ENCODE measurements around the gene TREH.
"Not testable (repeated sequence)": the region's sequence is repeated elsewhere in the genome, so short reads cannot be mapped to it uniquely, and the experiment has no call there.

TREH gene

DNA sequence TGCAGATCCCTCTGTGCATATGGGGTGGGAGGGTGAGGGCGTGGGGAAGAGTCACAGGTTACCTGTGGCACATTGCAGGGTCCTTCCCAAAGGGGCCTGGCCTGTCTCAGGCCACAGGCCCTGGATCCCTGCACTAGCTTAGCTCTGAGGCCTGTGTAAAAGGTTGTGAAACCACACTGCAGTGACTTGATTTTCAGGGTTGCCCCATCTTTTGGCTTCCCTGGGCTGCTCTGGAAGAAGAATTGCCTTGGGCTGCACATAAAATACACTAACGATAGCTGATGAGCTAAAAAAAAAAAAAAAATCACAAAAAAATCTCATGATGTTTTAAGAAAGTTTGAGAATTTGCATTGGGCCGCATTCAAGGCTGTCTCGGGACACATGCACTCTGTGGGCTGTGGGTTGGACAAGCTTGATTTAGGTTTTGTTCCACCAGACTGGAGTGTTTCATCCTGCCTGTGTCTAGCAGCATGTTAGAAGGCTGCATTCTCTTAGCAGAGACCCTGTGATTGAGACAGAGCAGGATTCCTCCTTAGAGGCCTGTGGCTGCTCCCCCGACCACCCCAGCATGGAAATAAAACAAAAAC is 35.9 kb upstream of the TREH start:
- no peaks in the 10 kb centered on the region for H3K27me3 ChIP-seq (ENCODE audit: control insufficient read depth, insufficient read depth, low read length)
- H3K36me3 ChIP-seq (ENCODE audit: control insufficient read depth, insufficient read depth, low read length): peaks cover 4% of the 10 kb centered on the region; the same call in 1 of the 2 replicates
- peak overlapping the region; percentile 2; the same call in 1 of the 2 replicates for H3K4me3 ChIP-seq (ENCODE audit: low read depth, low read length)
- peaks cover 20% of the 10 kb centered on the region for H3K4me1 ChIP-seq (ENCODE audit: control insufficient read depth, insufficient read depth, low read length)
- H3K9ac ChIP-seq (ENCODE audit: low read length): peak overlapping the region; percentile 92
- no peaks in the 10 kb centered on the region for H3K9me3 ChIP-seq (ENCODE audit: control insufficient read depth, insufficient read depth, low read depth, low read length)
- peak overlapping the region; percentile 96 for H3K27ac ChIP-seq (ENCODE audit: low read depth, low read length)

DNA sequence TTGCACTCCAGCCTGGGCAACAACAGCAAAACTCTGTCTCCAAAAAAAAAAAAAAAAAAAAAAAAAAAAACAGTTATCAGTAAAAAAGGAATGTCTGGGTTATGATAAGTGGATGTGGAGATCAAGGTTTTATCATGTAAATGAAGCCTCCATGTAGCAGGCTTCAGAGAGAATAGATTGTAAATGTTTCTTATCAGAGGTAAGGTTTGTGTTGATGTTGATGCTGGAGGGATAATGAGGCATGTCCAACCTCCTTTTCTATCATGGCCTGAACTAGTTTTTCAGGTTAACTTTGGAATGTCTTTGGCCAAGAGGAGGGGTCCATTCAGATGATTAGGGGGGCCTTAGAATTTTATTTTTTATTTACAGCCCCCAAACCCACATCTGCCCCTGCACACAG is 35.4 kb upstream of the TREH start:
- no peaks in the 10 kb centered on the region for H3K9me3 ChIP-seq (ENCODE audit: control insufficient read depth, insufficient read depth, low read depth, low read length)
- H3K36me3 ChIP-seq (ENCODE audit: control insufficient read depth, insufficient read depth, low read length): peaks cover 4% of the 10 kb centered on the region; the same call in 1 of the 2 replicates
- peak overlapping the region; percentile 96 for H3K27ac ChIP-seq (ENCODE audit: low read depth, low read length)
- H3K4me3 ChIP-seq (ENCODE audit: low read depth, low read length): no peak overlapping the region
- H3K9ac ChIP-seq (ENCODE audit: low read length): peak overlapping the region; percentile 92
- H3K27me3 ChIP-seq (ENCODE audit: control insufficient read depth, insufficient read depth, low read length): no peaks in the 10 kb centered on the region
- peaks cover 20% of the 10 kb centered on the region for H3K4me1 ChIP-seq (ENCODE audit: control insufficient read depth, insufficient read depth, low read length)

DNA sequence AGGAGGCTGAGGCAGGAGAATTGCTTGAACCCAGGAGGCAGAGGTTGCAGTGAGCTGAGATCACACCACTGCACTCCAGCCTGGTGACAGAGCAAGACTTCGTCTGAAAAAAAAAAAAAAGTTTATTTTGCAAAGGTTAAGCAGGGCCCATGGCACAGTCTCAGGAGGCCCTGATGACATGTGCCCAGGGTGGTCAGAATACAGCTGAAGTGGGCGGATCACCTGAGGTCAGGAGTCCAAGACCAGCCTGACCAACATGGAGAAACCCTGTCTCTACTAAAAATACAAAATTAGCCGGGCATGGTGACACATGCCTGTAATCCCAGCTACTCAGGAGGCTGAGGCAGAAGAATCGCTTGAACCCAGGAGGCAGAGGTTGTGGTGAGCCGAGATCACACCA is 35.0 kb upstream of the TREH start:
- H3K9me3 ChIP-seq (ENCODE audit: control insufficient read depth, insufficient read depth, low read depth, low read length); H3K27me3 ChIP-seq (ENCODE audit: control insufficient read depth, insufficient read depth, low read length); H3K4me3 ChIP-seq (ENCODE audit: low read depth, low read length); H3K36me3 ChIP-seq (ENCODE audit: control insufficient read depth, insufficient read depth, low read length): not testable (repeated sequence)
- Histone ChIP-seq H3K9ac (ENCODE audit: low read length) (peak overlapping the region; percentile 42), H3K27ac (ENCODE audit: low read depth, low read length) (peak overlapping the region; percentile 96), H3K4me1 (ENCODE audit: control insufficient read depth, insufficient read depth, low read length) (peaks cover 20% of the 10 kb centered on the region)

DNA sequence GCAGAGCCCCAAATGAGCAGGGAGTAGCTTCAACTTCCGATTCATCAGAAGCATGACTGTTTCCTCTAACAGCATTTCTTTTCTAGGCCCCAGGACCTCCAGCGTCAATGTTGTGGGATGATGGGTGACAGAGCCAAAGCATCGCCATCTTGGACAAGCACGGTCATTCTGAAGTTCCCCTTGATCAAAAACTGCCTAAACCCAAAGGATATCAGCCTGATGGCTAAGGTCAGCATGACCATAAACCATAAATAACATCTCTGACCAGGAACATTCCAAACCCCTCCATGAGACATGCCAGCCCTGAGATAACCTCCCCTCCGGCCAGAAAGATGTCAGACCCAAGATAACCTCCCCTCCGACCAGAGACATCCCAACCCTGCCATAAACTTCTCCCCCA is 28.8 kb upstream of the TREH start:
- Histone ChIP-seq H3K4me3 (ENCODE audit: low read depth, low read length) (no peak overlapping the region), H3K4me1 (ENCODE audit: control insufficient read depth, insufficient read depth, low read length) (peaks cover 11% of the 10 kb centered on the region), H3K27ac (ENCODE audit: low read depth, low read length) (no peak overlapping the region), H3K27me3 (ENCODE audit: control insufficient read depth, insufficient read depth, low read length) (no peaks in the 10 kb centered on the region), H3K36me3 (ENCODE audit: control insufficient read depth, insufficient read depth, low read length) (peaks cover 2% of the 10 kb centered on the region; the same call in 1 of the 2 replicates), H3K9me3 (ENCODE audit: control insufficient read depth, insufficient read depth, low read depth, low read length) (0 out of 2 replicates have a peak, but pooled peaks cover 2% of the 10 kb centered on the region), H3K9ac (ENCODE audit: low read length) (no peak overlapping the region)

DNA sequence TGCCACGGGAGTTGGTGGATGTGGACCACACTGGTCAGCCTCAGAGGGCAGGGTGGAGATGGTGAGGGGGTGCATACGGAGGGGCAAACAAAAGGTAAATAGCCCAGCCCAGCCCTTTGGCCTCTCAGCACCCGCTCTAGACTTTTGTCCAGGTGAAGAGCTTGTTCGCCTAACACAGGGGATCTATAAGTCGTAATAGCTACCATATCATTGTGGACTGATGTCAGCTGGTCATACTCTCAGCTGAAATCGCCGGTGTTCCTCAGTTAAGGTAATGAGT is 27.0 kb upstream of the TREH start:
- H3K9me3 ChIP-seq (ENCODE audit: control insufficient read depth, insufficient read depth, low read depth, low read length): 0 out of 2 replicates have a peak, but pooled peaks cover 2% of the 10 kb centered on the region
- peaks cover 11% of the 10 kb centered on the region for H3K4me1 ChIP-seq (ENCODE audit: control insufficient read depth, insufficient read depth, low read length)
- no peak overlapping the region for H3K4me3 ChIP-seq (ENCODE audit: low read depth, low read length)
- peaks cover 2% of the 10 kb centered on the region; the same call in 1 of the 2 replicates for H3K36me3 ChIP-seq (ENCODE audit: control insufficient read depth, insufficient read depth, low read length)
- H3K27me3 ChIP-seq (ENCODE audit: control insufficient read depth, insufficient read depth, low read length): no peaks in the 10 kb centered on the region
- H3K27ac ChIP-seq (ENCODE audit: low read depth, low read length): no peak overlapping the region
- H3K9ac ChIP-seq (ENCODE audit: low read length): no peak overlapping the region

DNA sequence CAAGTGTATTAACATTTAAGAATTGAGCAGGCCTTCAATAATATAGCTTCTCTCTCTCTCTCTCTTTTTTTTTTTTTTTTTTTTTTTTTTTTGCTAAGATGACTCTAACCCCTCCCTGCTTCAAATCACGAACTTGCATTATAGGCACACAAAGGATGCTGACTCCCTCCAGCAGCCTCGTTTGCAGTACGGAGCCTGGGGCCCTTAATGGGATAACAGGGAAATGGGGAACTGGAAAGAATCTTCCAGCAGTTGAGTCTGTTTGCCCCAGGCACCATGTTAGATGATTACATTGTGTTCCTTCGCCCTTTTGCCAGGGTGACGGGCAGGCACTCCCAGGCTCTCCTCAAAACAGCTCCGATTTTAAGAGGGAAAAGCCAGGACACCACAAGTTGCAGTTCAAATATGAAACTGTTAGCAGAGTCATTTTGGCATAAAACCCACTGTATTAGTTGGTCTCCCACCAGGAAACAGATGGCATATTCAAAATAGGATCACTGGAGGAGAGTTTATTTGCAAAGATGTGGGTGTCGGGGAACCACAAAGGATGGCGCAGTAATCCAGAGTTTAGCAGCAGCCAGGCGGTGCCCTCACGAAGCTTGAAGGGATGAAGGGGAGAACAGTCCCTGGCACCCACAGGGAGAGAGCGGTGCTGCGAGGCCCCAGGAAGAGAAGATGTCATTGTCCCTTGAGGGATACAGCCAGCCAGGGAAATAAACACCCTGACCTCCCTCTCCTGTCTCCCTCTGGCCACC is 26.5 kb upstream of the TREH start:
- no peak overlapping the region for H3K27ac ChIP-seq (ENCODE audit: low read depth, low read length)
- H3K36me3 ChIP-seq (ENCODE audit: control insufficient read depth, insufficient read depth, low read length): peaks cover 2% of the 10 kb centered on the region; the same call in 1 of the 2 replicates
- H3K4me1 ChIP-seq (ENCODE audit: control insufficient read depth, insufficient read depth, low read length): peaks cover 11% of the 10 kb centered on the region
- H3K9me3 ChIP-seq (ENCODE audit: control insufficient read depth, insufficient read depth, low read depth, low read length): 0 out of 2 replicates have a peak, but pooled peaks cover 3% of the 10 kb centered on the region
- H3K4me3 ChIP-seq (ENCODE audit: low read depth, low read length): no peak overlapping the region
- no peak overlapping the region for H3K9ac ChIP-seq (ENCODE audit: low read length)
- H3K27me3 ChIP-seq (ENCODE audit: control insufficient read depth, insufficient read depth, low read length): no peaks in the 10 kb centered on the region

DNA sequence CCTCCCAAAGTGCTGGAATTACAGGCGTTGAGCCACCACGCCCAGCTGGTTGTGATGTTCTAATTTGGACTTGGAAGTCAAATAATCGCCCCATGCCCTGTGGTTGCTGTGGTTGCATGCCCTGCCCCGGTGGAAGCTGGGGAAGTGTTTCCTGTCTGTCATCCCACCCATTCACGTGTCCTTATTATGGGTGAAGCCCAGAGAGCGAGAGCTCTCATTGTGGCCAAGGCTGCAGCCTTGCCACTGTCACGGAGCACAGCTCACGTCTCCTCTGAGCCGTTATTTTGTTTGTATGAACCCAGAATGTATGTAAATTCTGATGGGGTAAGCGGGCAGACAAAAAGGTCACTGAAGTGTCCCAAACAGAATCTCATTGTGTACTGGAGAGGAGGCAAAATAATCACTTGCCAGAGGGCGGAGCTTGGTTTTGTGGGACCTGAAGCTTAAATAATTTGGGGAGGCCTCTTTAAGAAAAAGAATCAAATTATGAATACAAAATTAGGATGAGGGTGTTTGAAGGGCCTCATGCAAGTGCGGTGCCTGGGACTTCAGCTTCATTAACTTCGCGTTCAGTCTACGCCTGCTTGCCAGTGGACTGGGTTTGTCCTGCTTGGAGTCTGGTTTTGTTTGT is 25.8 kb upstream of the TREH start:
- peaks cover 2% of the 10 kb centered on the region; the same call in 1 of the 2 replicates for H3K36me3 ChIP-seq (ENCODE audit: control insufficient read depth, insufficient read depth, low read length)
- H3K27ac ChIP-seq (ENCODE audit: low read depth, low read length): 0 out of 2 replicates have a peak overlapping the region, but pooled peaks have one; percentile 47
- no peak overlapping the region for H3K4me3 ChIP-seq (ENCODE audit: low read depth, low read length)
- no peak overlapping the region for H3K9ac ChIP-seq (ENCODE audit: low read length)
- no peaks in the 10 kb centered on the region for H3K27me3 ChIP-seq (ENCODE audit: control insufficient read depth, insufficient read depth, low read length)
- peaks cover 11% of the 10 kb centered on the region for H3K4me1 ChIP-seq (ENCODE audit: control insufficient read depth, insufficient read depth, low read length)
- peaks cover 10% of the 10 kb centered on the region for H3K9me3 ChIP-seq (ENCODE audit: control insufficient read depth, insufficient read depth, low read depth, low read length)

DNA sequence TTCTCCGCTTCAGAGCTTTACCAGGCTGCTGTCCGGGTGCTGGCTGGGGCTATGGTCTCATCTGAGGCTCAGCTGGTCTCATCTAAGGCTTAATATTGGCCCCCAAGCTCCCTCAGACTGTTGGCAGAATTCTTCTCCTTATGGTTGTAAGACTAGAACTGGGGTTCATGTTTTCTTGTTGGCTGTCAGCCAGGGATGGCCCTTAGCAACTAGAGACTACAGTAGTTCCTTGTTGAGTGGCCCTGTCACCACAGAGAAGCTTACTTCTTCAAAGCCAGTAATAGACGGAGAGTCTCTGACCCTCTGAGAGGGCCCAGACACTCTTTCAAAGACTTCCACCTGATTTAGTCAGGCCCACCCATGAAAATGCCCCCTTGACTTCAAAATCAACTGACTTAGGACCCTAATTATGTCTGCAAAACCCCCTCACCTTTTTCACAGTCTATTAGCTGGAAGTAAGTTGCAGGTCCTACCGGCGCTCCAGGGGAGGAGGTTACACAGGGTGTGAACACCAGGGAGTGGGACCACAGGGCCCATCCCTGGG is 24.2 kb upstream of the TREH start:
- H3K9ac ChIP-seq (ENCODE audit: low read length): no peak overlapping the region

DNA sequence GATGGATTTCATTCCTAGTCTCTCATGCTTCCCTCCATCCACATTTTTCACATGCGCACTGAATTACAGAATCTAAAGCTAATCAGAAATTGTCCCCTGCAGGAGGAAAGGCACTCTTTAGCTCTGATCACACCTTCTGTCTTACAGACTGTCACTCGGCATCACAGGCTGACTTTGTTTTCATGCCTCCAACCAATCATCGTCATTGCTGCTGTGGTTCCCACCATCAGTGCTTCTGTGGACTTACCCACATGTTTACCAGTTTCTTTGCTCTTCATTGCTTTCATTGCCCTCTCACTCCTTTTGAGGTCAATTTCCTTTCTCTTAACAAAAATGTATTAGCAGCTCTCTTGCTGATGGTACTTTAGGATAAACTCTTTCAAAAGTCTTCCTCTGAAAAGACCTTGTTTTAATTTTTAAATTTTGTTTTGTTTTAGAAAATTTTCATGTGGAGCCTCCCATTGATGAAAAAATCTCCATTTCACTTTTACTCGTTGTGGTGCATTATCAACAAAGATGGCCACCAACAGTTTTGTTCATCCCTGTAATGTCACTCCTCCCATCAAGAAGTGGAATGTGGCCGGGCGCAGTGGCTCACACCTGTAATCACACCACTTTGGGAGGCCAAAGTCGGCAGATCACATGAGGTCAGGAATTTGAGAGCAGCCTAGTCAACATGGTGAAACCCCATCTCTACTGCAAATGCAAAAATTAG is 20.2 kb upstream of the TREH start:
- Histone ChIP-seq H3K9me3 (ENCODE audit: control insufficient read depth, insufficient read depth, low read depth, low read length) (peaks cover 16% of the 10 kb centered on the region), H3K36me3 (ENCODE audit: control insufficient read depth, insufficient read depth, low read length) (no peaks in the 10 kb centered on the region), H3K4me3 (ENCODE audit: low read depth, low read length) (no peak overlapping the region), H3K27me3 (ENCODE audit: control insufficient read depth, insufficient read depth, low read length) (no peaks in the 10 kb centered on the region), H3K9ac (ENCODE audit: low read length) (no peak overlapping the region), H3K4me1 (ENCODE audit: control insufficient read depth, insufficient read depth, low read length) (peaks cover 8% of the 10 kb centered on the region; the same call in 1 of the 2 replicates), H3K27ac (ENCODE audit: low read depth, low read length) (no peak overlapping the region)

More for the DNA sequence above, 24.2 kb upstream of the TREH start:
- Histone ChIP-seq H3K27ac (ENCODE audit: low read depth, low read length) (no peak overlapping the region), H3K27me3 (ENCODE audit: control insufficient read depth, insufficient read depth, low read length) (no peaks in the 10 kb centered on the region), H3K4me1 (ENCODE audit: control insufficient read depth, insufficient read depth, low read length) (peaks cover 11% of the 10 kb centered on the region), H3K9me3 (ENCODE audit: control insufficient read depth, insufficient read depth, low read depth, low read length) (peaks cover 18% of the 10 kb centered on the region), H3K4me3 (ENCODE audit: low read depth, low read length) (no peak overlapping the region), H3K36me3 (ENCODE audit: control insufficient read depth, insufficient read depth, low read length) (no peaks in the 10 kb centered on the region; the same call in 1 of the 2 replicates)

DNA sequence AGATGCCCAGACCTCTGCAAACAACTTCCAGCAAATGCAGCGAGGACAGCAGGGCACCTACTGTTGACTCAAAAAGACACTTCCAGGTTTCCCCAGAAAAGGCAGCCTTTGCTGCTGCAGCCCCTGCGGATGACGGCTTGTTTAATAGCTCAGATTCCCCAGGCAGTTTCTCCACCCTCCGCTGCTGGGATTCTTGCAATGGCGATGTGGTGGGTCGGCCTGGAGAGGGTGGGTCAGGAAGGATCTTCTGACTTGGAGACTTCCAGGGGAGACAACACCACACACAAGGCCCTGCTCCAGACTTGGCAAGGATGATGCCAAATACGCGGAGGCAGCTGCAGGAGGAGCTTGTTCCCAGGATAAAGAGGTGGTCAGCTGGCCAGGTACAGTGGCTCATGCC is 17.9 kb upstream of the TREH start:
- no peak overlapping the region for H3K4me3 ChIP-seq (ENCODE audit: low read depth, low read length)
- H3K9ac ChIP-seq (ENCODE audit: low read length): no peak overlapping the region
- H3K36me3 ChIP-seq (ENCODE audit: control insufficient read depth, insufficient read depth, low read length): no peaks in the 10 kb centered on the region
- H3K27ac ChIP-seq (ENCODE audit: low read depth, low read length): no peak overlapping the region
- H3K9me3 ChIP-seq (ENCODE audit: control insufficient read depth, insufficient read depth, low read depth, low read length): peaks cover 19% of the 10 kb centered on the region
- peaks cover 15% of the 10 kb centered on the region for H3K4me1 ChIP-seq (ENCODE audit: control insufficient read depth, insufficient read depth, low read length)
- no peaks in the 10 kb centered on the region for H3K27me3 ChIP-seq (ENCODE audit: control insufficient read depth, insufficient read depth, low read length)

Measured in HUES6 (cell line).